HepG2 (cell line): ENCODE measurements around the gene TFB1M. TPM values are rescaled to one million over a fixed set of nuclear protein-coding genes. Genes with fewer than 3 reads are reported as not detected.
A peak's percentile ranks its signal among the peaks of the same experiment; 100 is the strongest.

ENCODE experiments used
- BRCA1 ChIP-seq: sonication (generic); formaldehyde crosslinking; IDR thresholded peaks from 2 replicates; pipeline ENCODE4 v1.4.0; 2020; ENCODE audit warnings: missing genetic modification reagents
- CENPX ChIP-seq: sonication (generic); formaldehyde crosslinking; IDR thresholded peaks from 2 replicates; pipeline ENCODE4 v1.9.0; 2021; ENCODE audit warnings: mild to moderate bottlenecking, missing genetic modification reagents, moderate library complexity
- HES4 ChIP-seq: sonication (generic); formaldehyde crosslinking; IDR thresholded peaks from 2 replicates; pipeline ENCODE4 v1.9.0; 2021; ENCODE audit warnings: mild to moderate bottlenecking, missing genetic modification reagents, borderline replicate concordance
- HMG20A ChIP-seq: IDR thresholded peaks from 2 replicates; pipeline ENCODE4 v1.6.1; 2016; ENCODE audit warnings: borderline replicate concordance
- HOXA3 ChIP-seq: sonication (generic); formaldehyde crosslinking; IDR thresholded peaks from 2 replicates; pipeline ENCODE4 v1.5.0; 2020; ENCODE audit warnings: missing genetic modification reagents
- MED1 ChIP-seq: sonication (generic); formaldehyde crosslinking; IDR thresholded peaks from 2 replicates; pipeline ENCODE4 v1.4.0; 2020; ENCODE audit warnings: missing genetic modification reagents
- MTA1 ChIP-seq: sonication (generic); formaldehyde crosslinking; IDR thresholded peaks from 2 replicates; pipeline ENCODE4 v1.4.0; 2020; ENCODE audit warnings: missing genetic modification reagents, mild to moderate bottlenecking, borderline replicate concordance
- NONO ChIP-seq, 2 experiments: fragments of 450-650 bp in 1 of 2; sonication (generic) in 1 of 2; formaldehyde crosslinking in 1 of 2; IDR thresholded peaks in 1 of 2; conservative IDR thresholded peaks in 1 of 2; 2 replicates each; pipeline versions ENCODE4 v1.6.1 to v1.8.0; 2017 to 2022; ENCODE audit warnings: mild to moderate bottlenecking in 1 of 2, missing genetic modification reagents in 1 of 2, moderate library complexity in 1 of 2
- NR3C1 ChIP-seq: sonication (generic); formaldehyde crosslinking; IDR thresholded peaks from 2 replicates; pipeline ENCODE4 v1.4.0; 2020; ENCODE audit warnings: missing genetic modification reagents
- SIN3A ChIP-seq: IDR thresholded peaks from 2 replicates; pipeline ENCODE4 v1.6.1; 2011; ENCODE audit warnings: low read depth, mild to moderate bottlenecking, control low read depth, low read length, borderline replicate concordance
- SKI ChIP-seq: fragments of 450-650 bp; IDR thresholded peaks from one replicate; pipeline ENCODE4 v1.6.1; 2018; ENCODE audit warnings: mild to moderate bottlenecking; ENCODE audit not compliant: partially characterized antibody
- SMAD9 ChIP-seq: sonication (generic); formaldehyde crosslinking; IDR thresholded peaks from 2 replicates; pipeline ENCODE4 v1.5.1; 2020; ENCODE audit warnings: mild to moderate bottlenecking, missing genetic modification reagents
- SP140L ChIP-seq: sonication (generic); formaldehyde crosslinking; IDR thresholded peaks from 2 replicates; pipeline ENCODE4 v1.4.0; 2020; ENCODE audit warnings: missing genetic modification reagents, borderline replicate concordance
- TBP ChIP-seq: sonication (generic); formaldehyde crosslinking; IDR thresholded peaks from 2 replicates; pipeline ENCODE4 v1.5.0; 2020; ENCODE audit warnings: missing genetic modification reagents
- ZMYM4 ChIP-seq: sonication (generic); formaldehyde crosslinking; IDR thresholded peaks from 2 replicates; pipeline ENCODE4 v1.8.1; 2023; ENCODE audit warnings: mild to moderate bottlenecking, missing genetic modification reagents
- ZNF556 ChIP-seq: sonication (generic); formaldehyde crosslinking; IDR thresholded peaks from 2 replicates; pipeline ENCODE4 v1.4.0; 2020; ENCODE audit warnings: mild to moderate bottlenecking, missing genetic modification reagents, borderline replicate concordance
- ZNF567 ChIP-seq: sonication (generic); formaldehyde crosslinking; IDR thresholded peaks from 2 replicates; pipeline ENCODE4 v1.8.1; 2023; ENCODE audit warnings: mild to moderate bottlenecking, missing genetic modification reagents, borderline replicate concordance
- polyA plus RNA-seq, 8 experiments: library from polyadenylated mRNA; depleted of rRNA in 3 of 8; stranded (reverse) in 7 of 8; unstranded in 1 of 8; fragments of >200 nt; fragmentation: Illumina TruSeq in 4 of 8; extraction: Trizol in 4 of 8; gene quantifications; 2 replicates each; pipeline versions ENCODE4 v1.2.1 to v1.2.3, GENCODE V29; 2011 to 2016; ENCODE audit warnings: low read depth in 4 of 8, missing spikeins in 1 of 8, mixed read lengths in 1 of 8; ENCODE audit not compliant: insufficient read depth in 1 of 8
- total RNA-seq, 5 experiments: library from RNA; depleted of rRNA; stranded (reverse); fragments of >200 nt; fragmentation: Illumina TruSeq; extraction: Trizol; gene quantifications; 2 replicates each; pipeline ENCODE4 v1.2.3, GENCODE V29; 2016; ENCODE audit warnings: low read depth in 1 of 5
- TF ChIP-seq, protein P1 (sequence below), 2 experiments: sonication (generic) in 1 of 2; formaldehyde crosslinking in 1 of 2; IDR thresholded peaks; 2 replicates each; pipeline versions ENCODE4 v1.5.1 to v1.6.1; 2011 to 2020; ENCODE audit warnings: borderline replicate concordance in 1 of 2, low read depth in 1 of 2, low read length in 1 of 2, mild to moderate bottlenecking in 1 of 2, missing genetic modification reagents in 1 of 2, moderate library complexity in 1 of 2
- TF ChIP-seq, protein P2 (sequence below): IDR thresholded peaks from 2 replicates; pipeline ENCODE4 v1.6.1; 2016; ENCODE audit warnings: mild to moderate bottlenecking
- TF ChIP-seq, protein P3 (sequence below): sonication (generic); formaldehyde crosslinking; IDR thresholded peaks from 2 replicates; pipeline ENCODE4 v1.9.0; 2022; ENCODE audit warnings: missing genetic modification reagents, mild to moderate bottlenecking, borderline replicate concordance
- TF ChIP-seq, protein P4 (sequence below): sonication (generic); formaldehyde crosslinking; IDR thresholded peaks from 2 replicates; pipeline ENCODE4 v1.4.0; 2020; ENCODE audit warnings: low read depth, mild to moderate bottlenecking, missing genetic modification reagents
- TF ChIP-seq, protein P5 (sequence below): IDR thresholded peaks from 2 replicates; pipeline ENCODE4 v1.6.1; 2016; ENCODE audit warnings: missing genetic modification reagents, missing compliant biosample characterization

TFB1M gene
- total and polyA plus RNA-seq, 2 of the 13 experiments (the other 11 are each of a cell fraction or from before 2014, with no cell fraction given): 91.4 to 122 TPM

DNA sequence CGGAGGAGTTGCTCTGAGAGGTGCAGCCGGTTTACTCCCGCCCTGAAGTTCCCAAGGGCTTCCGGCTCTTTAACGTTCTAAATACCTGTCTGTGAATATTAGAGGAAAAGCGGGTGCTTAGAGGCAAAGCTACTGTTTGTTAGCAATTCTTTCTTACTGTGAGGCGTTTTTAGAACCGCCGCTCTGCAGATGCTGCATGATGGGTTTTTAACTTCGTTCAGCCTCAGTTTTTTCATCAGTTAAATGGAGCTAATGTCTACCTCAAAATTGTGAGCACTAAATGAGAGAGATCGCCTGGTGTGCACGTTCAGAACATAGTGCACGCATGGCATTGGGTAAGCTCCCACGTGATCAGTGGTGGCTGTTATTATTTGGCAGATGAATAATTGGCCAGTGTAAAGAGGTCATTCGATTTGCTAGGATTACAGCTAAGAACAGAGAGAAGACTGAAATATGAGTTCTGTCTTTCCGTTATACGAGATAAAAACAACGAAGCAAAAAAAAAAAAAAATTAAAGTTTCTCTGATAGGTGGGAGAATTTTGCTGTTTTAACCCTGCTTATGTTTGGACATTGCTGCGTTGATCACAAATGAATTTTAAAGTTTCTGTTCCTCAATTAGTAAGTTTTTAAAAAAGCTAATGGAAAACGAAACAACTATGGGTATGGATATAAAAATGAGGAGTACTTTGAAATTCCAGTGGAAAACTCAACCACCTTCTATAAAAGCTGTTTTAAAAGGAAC is 660 bp upstream of the TFB1M start (continued):
- TF ChIP-seq SIN3A: no peak
- peak; percentile 80 for TF ChIP-seq SP140L (CRISPR knock-in tag)
- no peak for TF ChIP-seq TBP (CRISPR knock-in tag)
- TF ChIP-seq ZMYM4 (CRISPR knock-in tag): peak; percentile 89
- no peak for TF ChIP-seq MTA1 (CRISPR knock-in tag)
- no peak; the same call in 1 of the 2 replicates for TF ChIP-seq HOXA3 (CRISPR knock-in tag)
- TF ChIP-seq, protein P1, sequence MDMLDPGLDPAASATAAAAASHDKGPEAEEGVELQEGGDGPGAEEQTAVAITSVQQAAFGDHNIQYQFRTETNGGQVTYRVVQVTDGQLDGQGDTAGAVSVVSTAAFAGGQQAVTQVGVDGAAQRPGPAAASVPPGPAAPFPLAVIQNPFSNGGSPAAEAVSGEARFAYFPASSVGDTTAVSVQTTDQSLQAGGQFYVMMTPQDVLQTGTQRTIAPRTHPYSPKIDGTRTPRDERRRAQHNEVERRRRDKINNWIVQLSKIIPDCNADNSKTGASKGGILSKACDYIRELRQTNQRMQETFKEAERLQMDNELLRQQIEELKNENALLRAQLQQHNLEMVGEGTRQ (IDR thresholded peaks at IDR 0.05; ENCODE audit: low read depth, low read length): peak; percentile 92
- TF ChIP-seq, protein P1 (CRISPR knock-in tag; IDR thresholded peaks at IDR 0.05; ENCODE audit: borderline replicate concordance): peak; percentile 93
- no peak for TF ChIP-seq HES4 (CRISPR knock-in tag)
- TF ChIP-seq, protein P2, sequence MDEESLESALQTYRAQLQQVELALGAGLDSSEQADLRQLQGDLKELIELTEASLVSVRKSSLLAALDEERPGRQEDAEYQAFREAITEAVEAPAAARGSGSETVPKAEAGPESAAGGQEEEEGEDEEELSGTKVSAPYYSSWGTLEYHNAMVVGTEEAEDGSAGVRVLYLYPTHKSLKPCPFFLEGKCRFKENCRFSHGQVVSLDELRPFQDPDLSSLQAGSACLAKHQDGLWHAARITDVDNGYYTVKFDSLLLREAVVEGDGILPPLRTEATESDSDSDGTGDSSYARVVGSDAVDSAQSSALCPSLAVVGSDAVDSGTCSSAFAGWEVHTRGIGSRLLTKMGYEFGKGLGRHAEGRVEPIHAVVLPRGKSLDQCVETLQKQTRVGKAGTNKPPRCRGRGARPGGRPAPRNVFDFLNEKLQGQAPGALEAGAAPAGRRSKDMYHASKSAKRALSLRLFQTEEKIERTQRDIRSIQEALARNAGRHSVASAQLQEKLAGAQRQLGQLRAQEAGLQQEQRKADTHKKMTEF (CRISPR knock-in tag): peak; percentile 64; the same call in 1 of the 2 replicates
- TF ChIP-seq, protein P3, sequence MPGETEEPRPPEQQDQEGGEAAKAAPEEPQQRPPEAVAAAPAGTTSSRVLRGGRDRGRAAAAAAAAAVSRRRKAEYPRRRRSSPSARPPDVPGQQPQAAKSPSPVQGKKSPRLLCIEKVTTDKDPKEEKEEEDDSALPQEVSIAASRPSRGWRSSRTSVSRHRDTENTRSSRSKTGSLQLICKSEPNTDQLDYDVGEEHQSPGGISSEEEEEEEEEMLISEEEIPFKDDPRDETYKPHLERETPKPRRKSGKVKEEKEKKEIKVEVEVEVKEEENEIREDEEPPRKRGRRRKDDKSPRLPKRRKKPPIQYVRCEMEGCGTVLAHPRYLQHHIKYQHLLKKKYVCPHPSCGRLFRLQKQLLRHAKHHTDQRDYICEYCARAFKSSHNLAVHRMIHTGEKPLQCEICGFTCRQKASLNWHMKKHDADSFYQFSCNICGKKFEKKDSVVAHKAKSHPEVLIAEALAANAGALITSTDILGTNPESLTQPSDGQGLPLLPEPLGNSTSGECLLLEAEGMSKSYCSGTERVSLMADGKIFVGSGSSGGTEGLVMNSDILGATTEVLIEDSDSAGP (CRISPR knock-in tag): no peak; the same call in 1 of the 2 replicates
- TF ChIP-seq MED1 (CRISPR knock-in tag): peak; percentile 70
- no peak for TF ChIP-seq BRCA1 (CRISPR knock-in tag)
- peak; percentile 47 for TF ChIP-seq HMG20A (CRISPR knock-in tag)
- no peak for TF ChIP-seq ZNF567
- TF ChIP-seq, protein P4, sequence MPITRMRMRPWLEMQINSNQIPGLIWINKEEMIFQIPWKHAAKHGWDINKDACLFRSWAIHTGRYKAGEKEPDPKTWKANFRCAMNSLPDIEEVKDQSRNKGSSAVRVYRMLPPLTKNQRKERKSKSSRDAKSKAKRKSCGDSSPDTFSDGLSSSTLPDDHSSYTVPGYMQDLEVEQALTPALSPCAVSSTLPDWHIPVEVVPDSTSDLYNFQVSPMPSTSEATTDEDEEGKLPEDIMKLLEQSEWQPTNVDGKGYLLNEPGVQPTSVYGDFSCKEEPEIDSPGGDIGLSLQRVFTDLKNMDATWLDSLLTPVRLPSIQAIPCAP: no peak
- no peak for TF ChIP-seq NONO (IDR thresholded peaks at IDR 0.05)
- no peak for TF ChIP-seq NONO (CRISPR knock-in tag; conservative IDR thresholded peaks at IDR 0.05)
- no peak for TF ChIP-seq CENPX (CRISPR knock-in tag)
- TF ChIP-seq, protein P5, sequence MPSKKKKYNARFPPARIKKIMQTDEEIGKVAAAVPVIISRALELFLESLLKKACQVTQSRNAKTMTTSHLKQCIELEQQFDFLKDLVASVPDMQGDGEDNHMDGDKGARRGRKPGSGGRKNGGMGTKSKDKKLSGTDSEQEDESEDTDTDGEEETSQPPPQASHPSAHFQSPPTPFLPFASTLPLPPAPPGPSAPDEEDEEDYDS: peak; percentile 76
- no peak for TF ChIP-seq SKI
- TF ChIP-seq SMAD9 (CRISPR knock-in tag): 0 out of 2 replicates have a peak, but pooled peaks have one; percentile 60
- TF ChIP-seq NR3C1 (CRISPR knock-in tag): no peak
- TF ChIP-seq ZNF556: no peak; the same call in 1 of the 2 replicates
